ENCODE measurements around the gene SAP30. TPM values are rescaled to one million over a fixed set of nuclear protein-coding genes. Genes with fewer than 3 reads are reported as not detected.
A peak's percentile ranks its signal among the peaks of the same experiment; 100 is the strongest.

The SAP30 gene
- polyA plus RNA-seq, 1 donor (not counting 4 experiments of a cell fraction or from before 2014, with no cell fraction given): 12.9 TPM

DNA sequence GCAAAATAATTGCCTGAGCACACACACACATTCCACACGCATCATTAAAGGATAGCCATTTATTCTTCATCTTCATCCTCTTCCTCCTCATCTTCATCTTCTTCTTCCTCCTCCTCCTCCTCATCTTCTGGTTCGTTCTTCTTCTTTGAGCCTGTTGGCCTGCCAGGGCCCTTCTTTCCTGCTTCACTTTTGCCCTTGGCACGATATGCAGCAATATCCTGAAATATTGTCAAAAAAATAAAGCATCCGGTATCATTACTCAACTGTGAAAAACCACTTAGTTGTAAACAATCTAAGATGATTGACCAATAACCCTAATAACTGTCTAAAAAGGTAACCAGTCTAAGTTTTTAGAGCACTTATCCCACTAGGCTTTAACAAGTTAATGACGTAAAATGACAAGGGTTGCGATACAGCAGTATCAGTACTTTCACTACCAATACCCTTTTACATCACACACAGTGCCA is 38.7 kb upstream of the SAP30 start:
- H3K9me1 ChIP-seq (ENCODE audit: control insufficient read depth, extremely low read depth, insufficient read depth, low read length): no peaks in the 10 kb centered on the region
- no peaks in the 10 kb centered on the region for H3K27me3 ChIP-seq (ENCODE audit: control insufficient read depth, extremely low read depth, insufficient read depth, low read length)
- peak overlapping the region; percentile 93 for H3K27ac ChIP-seq (ENCODE audit: control insufficient read depth, insufficient read depth, low read length)
- DNase-seq (ENCODE audit: low read depth, low spot score) (no peak), FAIRE-seq (no peak)
- peaks cover 13% of the 10 kb centered on the region for H3K4me1 ChIP-seq (ENCODE audit: control insufficient read depth, extremely low read depth, insufficient read depth, low read length)
- H3K4me3 ChIP-seq (ENCODE audit: control insufficient read depth in 2 of 3, extremely low read depth in 1 of 3, insufficient read depth in 2 of 3, low read depth in 1 of 3, low read length in 3 of 3): peak overlapping the region in 2 of 3 experiments; percentile 90 to 92
- H3K79me2 ChIP-seq (ENCODE audit: control insufficient read depth, insufficient read depth, low read length): peaks cover 18% of the 10 kb centered on the region
- H2AFZ ChIP-seq (ENCODE audit: control insufficient read depth, low read length): no peak overlapping the region
- H3K9me3 ChIP-seq (ENCODE audit: control insufficient read depth, low read depth, low read length): no peaks in the 10 kb centered on the region
- TF ChIP-seq, protein P1, sequence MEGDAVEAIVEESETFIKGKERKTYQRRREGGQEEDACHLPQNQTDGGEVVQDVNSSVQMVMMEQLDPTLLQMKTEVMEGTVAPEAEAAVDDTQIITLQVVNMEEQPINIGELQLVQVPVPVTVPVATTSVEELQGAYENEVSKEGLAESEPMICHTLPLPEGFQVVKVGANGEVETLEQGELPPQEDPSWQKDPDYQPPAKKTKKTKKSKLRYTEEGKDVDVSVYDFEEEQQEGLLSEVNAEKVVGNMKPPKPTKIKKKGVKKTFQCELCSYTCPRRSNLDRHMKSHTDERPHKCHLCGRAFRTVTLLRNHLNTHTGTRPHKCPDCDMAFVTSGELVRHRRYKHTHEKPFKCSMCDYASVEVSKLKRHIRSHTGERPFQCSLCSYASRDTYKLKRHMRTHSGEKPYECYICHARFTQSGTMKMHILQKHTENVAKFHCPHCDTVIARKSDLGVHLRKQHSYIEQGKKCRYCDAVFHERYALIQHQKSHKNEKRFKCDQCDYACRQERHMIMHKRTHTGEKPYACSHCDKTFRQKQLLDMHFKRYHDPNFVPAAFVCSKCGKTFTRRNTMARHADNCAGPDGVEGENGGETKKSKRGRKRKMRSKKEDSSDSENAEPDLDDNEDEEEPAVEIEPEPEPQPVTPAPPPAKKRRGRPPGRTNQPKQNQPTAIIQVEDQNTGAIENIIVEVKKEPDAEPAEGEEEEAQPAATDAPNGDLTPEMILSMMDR (optimal IDR thresholded peaks at IDR 0.05 in 1 of 3, IDR thresholded peaks at IDR 0.05 in 1 of 3, conservative IDR thresholded peaks at IDR 0.05 in 1 of 3; ENCODE audit: extremely low read depth in 1 of 3, insufficient read depth in 2 of 3, low read length in 3 of 3): no peak
- no peak for TF ChIP-seq EZH2 (IDR thresholded peaks at IDR 0.05; ENCODE audit: low read length)
- H4K20me1 ChIP-seq (ENCODE audit: control insufficient read depth, extremely low read depth, insufficient read depth, low read length): peaks cover 4% of the 10 kb centered on the region
- peaks cover 0 to 13% of the 10 kb centered on the region in 2 experiments for H3K36me3 ChIP-seq (ENCODE audit: control insufficient read depth in 2 of 2, extremely low read depth in 1 of 2, insufficient read depth in 2 of 2, low read length in 2 of 2)
- dilution Hi-C loops (cut with MboI; ENCODE audit: extremely low pct_ligation_motif_present, low sequenced_read_pairs): no loop called here
- H3K9ac ChIP-seq (ENCODE audit: control insufficient read depth, extremely low read depth, insufficient read depth, low read length): peak overlapping the region; percentile 98
- peak overlapping the region; percentile 98 for H3K4me2 ChIP-seq (ENCODE audit: control insufficient read depth, extremely low read depth, insufficient read depth, low read depth, low read length)

GRCh38 chr4:173332963-173333657 is 37.6 kb upstream of the SAP30 start:
- DNase-seq (ENCODE audit: low read depth, low spot score) (no peak), FAIRE-seq (peak; percentile 36)
- H3K36me3 ChIP-seq (ENCODE audit: control insufficient read depth in 2 of 2, extremely low read depth in 1 of 2, insufficient read depth in 2 of 2, low read length in 2 of 2): peaks cover 0 to 13% of the 10 kb centered on the region in 2 experiments
- H3K9me3 ChIP-seq (ENCODE audit: control insufficient read depth, low read depth, low read length): no peaks in the 10 kb centered on the region
- peaks cover 18% of the 10 kb centered on the region for H3K79me2 ChIP-seq (ENCODE audit: control insufficient read depth, insufficient read depth, low read length)
- H3K4me2 ChIP-seq (ENCODE audit: control insufficient read depth, extremely low read depth, insufficient read depth, low read depth, low read length): peak overlapping the region; percentile 98
- H2AFZ ChIP-seq (ENCODE audit: control insufficient read depth, low read length): peak overlapping the region; percentile 65
- TF ChIP-seq EZH2 (IDR thresholded peaks at IDR 0.05; ENCODE audit: low read length): no peak
- TF ChIP-seq, protein P1 (optimal IDR thresholded peaks at IDR 0.05 in 1 of 3, IDR thresholded peaks at IDR 0.05 in 1 of 3, conservative IDR thresholded peaks at IDR 0.05 in 1 of 3; ENCODE audit: extremely low read depth in 1 of 3, insufficient read depth in 2 of 3, low read length in 3 of 3): no peak
- no peaks in the 10 kb centered on the region for H3K27me3 ChIP-seq (ENCODE audit: control insufficient read depth, extremely low read depth, insufficient read depth, low read length)
- peak overlapping the region; percentile 90 to 98 (median 92) for H3K4me3 ChIP-seq (ENCODE audit: control insufficient read depth in 2 of 3, extremely low read depth in 1 of 3, insufficient read depth in 2 of 3, low read depth in 1 of 3, low read length in 3 of 3)
- dilution Hi-C loops (cut with MboI; ENCODE audit: extremely low pct_ligation_motif_present, low sequenced_read_pairs): no loop called here
- H3K4me1 ChIP-seq (ENCODE audit: control insufficient read depth, extremely low read depth, insufficient read depth, low read length): peaks cover 13% of the 10 kb centered on the region
- peak overlapping the region; percentile 98 for H3K9ac ChIP-seq (ENCODE audit: control insufficient read depth, extremely low read depth, insufficient read depth, low read length)
- peak overlapping the region; percentile 93 for H3K27ac ChIP-seq (ENCODE audit: control insufficient read depth, insufficient read depth, low read length)
- H3K9me1 ChIP-seq (ENCODE audit: control insufficient read depth, extremely low read depth, insufficient read depth, low read length): no peaks in the 10 kb centered on the region
- peaks cover 4% of the 10 kb centered on the region for H4K20me1 ChIP-seq (ENCODE audit: control insufficient read depth, extremely low read depth, insufficient read depth, low read length)

All from keratinocyte (primary cell).